Stimulated activated naive CD8-positive, alpha-beta T cell treated with anti-CD3 and anti-CD28 coated beads, Interleukin-15, Interleukin-2, amounts not matched to agents 100 U/mL and 50 U/mL, for 24 hours (primary cell): ENCODE measurements around the gene FMN1.

Source experiments
- ATAC-seq: fragments of 150-1000 bp; cut with Tn5 transposase; one replicate; pipeline ENCODE4 v1.10.0; 2021
- DNase-seq: peaks from one replicate; pipeline ENCODE4 v3.0.0; 2021

Gene FMN1

DNA sequence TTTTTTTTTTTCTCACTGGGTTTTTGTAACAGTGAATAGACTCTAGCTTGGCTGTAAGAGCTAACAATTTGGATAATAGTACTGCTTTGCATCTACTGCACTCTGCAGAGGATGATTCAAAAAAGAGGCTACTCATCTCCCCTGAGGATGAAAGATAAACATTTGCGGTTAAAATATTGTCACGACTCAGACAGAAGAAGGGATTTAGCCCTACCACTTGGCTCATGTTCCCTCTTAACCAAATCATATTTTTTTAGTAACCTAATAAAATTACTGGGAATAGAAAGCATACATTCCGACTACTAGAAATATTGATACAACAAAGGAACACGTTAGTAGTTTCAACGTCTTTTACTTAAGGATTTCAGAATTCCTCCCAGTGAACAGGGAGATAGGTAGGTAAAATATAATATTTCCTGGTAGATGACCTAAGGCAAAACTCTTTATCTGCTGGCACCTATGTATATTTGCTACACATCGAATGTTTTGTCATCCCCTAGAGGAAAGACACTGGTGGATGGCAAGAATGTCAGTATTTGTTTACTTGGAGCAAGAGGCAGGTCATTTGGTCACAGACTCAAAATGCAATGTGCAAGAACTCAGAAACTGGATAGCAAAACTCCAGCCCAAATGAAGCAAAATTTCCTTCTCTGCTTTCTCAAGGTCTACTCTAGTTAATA lies 365.9 kb downstream of the FMN1 start:
- DNase-seq (no peak), ATAC-seq (no peak)

DNA sequence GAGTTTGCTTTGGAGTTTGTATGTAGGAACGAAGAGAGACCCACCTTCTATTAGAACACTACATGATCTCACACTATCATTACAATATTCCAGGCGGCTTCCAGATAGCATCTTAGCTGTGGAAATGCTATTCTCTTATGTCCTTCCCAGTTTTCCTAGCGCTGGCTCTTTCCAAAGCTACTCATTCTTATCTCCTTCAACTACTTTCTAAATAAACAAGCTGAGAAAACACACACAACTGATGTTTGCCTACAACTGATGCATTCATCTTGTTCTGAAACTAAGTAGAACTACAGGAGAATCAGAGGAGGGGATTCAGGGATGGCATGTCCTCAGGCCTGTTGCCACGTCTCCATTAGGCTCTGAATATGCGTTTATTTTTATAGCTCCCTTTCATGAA lies 367.8 kb downstream of the FMN1 start:
- ATAC-seq, result no peak
- no peak for DNase-seq

DNA sequence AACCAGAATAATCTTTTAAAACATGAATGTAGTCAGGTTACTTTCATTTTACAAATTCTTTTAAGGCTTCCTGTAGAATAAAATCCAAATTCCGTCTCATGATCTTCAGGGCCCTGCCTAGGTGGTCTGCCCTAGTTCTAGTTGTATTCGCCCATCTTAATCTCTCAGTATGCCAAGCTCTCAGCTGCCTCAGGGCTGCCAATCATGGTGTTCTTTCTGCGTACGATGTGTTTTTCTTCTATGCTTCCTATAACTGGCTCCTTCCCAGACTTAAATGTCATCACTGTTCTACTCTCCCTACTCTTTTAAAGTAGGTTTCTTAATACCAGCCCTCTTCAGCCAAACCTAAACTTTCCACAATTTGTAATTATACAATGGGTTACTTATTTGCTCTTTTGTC lies 369.3 kb downstream of the FMN1 start:
- DNase-seq (no peak), ATAC-seq (no peak)

DNA sequence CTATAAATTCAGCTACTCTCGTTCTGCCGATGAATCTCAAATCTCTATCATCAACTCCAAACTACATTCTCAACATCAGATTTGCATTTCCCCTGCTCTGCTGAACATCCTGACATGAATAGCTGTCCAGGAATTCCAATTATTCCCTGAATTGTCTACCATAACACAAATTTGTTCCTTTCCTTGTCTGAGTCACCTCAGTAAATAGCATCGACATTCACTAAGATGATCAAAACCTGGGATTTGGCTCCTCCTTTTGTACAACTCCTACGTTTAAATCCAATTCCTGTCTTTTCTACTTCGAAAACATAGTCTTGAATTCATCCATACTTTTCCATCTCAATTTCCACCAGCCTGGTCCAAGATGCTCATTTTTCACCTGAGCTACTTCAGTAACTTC lies 369.7 kb downstream of the FMN1 start:
- DNase-seq (no peak), ATAC-seq (no peak)

DNA sequence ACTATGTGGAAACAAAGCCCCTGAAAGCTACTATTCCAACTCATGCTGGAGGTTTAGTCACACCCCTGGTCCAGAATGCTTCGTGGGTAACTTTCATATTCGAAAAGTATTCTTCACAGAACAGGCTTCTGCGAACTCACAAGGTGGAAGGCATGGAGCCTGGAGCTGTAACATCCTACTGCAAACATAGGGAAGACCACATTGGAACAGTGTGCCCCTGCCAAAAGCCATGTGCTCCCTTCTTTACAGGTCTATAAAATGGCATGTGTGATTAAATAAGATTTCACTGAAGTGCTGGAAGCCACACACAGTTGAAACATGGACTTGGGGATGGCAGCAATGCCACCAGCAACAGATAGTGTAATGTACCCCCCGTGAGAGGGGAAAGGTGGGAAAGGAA lies 370.8 kb downstream of the FMN1 start:
- DNase-seq (no peak), ATAC-seq (no peak)

DNA sequence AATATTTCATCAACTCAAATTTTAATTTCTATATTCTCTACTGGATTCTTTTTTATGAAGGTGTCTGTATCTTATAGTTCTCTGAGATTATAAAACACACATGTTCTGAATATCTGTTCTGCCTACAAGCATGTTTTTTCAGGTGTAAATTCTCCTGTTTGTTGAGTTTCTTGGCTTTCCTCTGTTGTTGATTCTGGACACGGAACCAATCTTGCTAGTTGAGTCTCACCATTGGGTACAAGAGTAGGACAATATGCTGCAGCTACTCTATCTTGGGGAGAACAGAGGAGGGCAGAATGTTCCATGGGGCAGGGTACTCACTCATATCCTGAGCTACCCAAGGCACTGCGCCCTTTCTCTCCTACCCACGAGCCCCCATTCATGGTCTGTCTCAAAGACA lies 371.8 kb downstream of the FMN1 start:
- DNase-seq (no peak), ATAC-seq (no peak)

DNA sequence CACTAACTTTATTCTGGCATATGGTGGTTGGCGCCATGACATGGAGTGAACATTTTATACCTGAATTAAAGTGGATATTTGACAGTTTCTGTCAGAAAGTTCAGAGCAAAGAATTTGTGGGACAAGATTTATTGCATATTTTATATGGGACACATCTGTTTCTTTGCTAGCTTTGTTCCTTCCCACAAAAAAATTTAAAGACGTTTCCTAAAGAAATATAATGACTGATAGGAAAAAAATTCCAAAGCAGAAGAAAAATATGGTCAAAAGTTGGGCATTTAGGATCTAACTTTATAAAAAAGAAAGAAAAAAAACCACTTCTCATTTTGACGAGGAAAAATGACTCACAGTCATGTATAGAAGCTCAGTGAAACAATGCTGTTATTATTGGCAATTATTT lies 375.1 kb downstream of the FMN1 start:
- DNase-seq, result no peak
- ATAC-seq, result no peak

DNA sequence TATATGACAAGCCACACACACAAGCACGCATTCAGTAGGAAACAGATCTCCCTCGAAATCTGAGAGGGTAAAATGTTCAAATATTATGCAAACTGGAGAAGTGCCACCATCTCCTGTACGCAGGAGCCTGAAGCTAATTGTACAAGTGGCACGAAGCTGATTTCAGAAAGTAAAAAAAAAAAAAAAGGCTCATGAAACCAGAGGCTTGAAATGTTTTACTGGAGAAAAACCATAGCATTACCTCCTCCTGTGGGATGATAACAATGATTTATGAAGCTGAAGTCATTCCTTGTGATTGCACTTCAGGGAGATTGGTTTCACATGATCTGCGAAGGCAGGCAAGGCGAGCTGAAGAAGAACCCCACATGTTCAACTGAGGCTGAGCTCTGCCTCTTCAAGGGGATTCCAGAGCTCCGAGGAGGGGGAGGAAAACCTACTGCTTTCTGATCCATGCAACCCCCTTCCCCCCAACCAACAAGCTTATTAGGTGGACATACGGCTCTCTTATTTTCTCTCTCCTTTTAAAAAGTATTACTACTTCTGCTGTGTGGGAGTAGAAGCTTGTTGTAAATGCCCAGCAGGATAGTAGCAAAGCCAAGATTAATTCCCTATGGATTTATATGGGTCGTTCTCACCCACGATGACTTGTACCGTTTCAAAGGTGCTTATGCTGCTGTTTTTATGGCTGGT lies 375.6 kb downstream of the FMN1 start:
- ATAC-seq (no peak), DNase-seq (no peak)

DNA sequence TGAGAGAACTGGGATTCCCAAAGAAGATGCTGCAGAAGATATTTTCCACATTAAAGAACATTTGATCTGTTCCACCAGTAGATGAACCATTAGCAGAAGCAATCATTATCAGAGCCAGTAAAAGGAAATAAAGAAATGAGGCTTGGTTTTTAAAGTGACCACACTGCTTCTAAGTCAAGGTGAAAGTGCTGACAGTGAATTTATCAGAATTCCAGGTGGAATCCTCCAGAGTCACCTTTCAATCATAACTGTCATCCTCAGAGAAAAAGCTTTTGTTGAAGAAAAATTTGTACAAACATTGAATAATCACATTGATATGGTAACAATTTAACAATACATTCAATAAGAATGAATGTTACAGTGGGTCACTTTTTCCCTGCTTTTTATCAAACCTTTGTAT lies 376.9 kb downstream of the FMN1 start:
- ATAC-seq (no peak), DNase-seq (no peak)

DNA sequence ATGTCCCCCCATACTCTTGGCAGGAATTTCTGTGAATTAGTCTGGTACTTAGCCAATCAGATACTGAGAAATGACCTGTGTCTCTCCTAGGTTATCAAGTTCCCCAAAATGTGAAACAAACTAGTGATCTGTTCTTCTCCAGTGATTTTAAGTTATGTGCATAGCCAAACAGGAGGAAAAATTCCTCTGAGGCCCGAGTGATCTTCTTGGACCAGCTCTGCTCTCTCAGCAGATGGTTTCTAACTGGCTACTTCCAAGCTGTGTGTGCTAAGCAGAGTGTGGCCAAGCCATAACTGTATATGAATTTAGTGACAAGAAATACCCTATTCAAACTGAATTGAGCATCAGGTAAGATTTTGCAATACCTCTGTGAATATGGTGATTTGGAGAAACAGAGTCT lies 387.2 kb downstream of the FMN1 start:
- DNase-seq (no peak), ATAC-seq (no peak)

DNA sequence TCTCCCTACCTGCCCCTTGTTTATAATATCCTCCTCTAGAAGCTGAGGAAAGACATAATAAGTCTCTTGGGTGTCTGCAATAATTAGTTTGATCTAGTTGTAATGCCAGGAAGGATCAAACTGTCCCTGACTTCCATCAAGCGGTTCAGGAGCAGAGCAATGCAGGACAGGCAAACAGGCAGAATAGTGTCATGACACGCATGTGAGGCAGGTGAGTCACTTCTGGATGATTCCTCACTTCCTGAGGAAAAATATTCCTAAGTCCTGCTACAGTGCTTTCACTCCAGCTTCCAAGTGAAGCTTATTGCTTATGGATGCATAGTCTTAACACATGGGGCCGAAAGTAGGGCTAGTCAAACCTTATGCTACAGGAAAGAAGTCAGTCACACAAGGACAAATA lies 390.9 kb downstream of the FMN1 start:
- DNase-seq (no peak), ATAC-seq (no peak)

DNA sequence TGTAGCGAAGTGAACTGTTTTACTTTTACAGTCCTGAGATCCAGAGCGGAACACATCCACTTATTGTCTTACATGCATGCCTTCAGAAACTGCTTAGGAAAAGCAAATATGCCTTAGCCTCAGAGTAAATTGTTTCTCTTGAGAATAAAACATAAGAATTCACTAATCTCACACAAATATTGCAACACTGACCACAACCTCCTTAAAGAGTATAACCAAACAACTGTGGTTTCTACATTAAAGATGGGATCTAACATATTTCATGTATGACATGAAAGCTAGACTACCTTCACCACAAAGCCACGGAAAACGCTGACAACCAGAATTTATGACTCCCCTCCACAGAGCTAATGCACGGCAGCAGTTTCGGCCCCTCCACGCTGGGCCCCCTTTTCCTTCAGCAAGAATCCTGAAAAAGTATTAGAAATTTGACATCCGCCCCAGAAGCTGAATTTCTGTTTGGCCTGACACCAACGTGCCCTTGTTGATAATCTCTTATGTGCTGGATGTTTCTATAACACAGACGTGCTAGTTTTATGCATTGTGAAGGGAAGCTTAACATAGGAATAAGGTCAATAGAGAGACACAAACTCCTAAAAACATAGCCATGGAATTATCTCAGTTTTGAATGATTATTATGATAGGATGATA lies 392.1 kb downstream of the FMN1 start:
- DNase-seq (peak; percentile 15), ATAC-seq (peak; percentile 65)

DNA sequence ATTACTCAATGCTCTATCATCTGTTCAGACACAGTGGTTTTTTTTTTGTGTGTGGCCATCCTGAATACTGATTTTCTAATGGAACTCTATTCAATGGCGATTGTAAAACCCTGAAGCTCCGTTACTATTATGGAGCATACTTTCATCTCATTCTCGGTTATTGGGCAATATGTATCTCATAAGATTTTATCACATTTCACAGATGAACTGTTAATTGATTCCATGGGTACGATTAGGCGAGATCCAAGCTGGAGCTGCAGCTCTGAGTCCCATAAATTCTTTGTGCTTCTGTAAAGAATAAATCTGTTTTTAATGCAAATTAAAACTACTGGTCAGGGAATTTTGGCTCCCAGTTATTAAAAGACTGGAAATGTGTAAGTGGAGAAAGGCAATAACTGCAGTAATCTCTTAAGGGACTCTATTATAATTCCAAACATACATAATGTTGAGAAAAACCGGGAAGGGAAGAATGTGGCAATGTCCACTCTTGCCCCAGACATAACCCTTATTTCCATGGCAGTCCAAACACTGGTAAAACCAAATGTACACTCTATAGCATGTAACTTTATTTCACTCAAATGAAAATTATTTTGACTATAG lies 394.5 kb downstream of the FMN1 start:
- no peak for DNase-seq
- ATAC-seq, result no peak

DNA sequence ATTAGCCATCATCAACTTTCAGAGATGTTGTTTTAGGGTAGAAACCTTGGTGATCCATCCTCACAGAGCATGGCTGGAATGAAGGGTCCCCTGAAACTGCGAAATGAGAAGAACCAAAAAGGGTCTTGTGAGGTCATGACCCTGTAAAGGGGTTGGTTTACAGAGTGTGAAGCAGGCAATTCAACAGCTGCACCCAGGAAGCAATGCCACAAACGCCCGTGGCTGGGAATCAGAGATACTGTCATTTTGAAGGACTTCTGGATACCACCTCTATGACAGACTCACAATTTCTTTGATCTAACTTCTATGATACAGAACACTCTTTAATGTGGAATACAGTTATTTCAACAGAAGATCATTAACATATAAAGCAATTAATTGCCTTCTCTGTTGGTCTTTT lies 397.7 kb downstream of the FMN1 start:
- ATAC-seq (no peak), DNase-seq (no peak)

DNA sequence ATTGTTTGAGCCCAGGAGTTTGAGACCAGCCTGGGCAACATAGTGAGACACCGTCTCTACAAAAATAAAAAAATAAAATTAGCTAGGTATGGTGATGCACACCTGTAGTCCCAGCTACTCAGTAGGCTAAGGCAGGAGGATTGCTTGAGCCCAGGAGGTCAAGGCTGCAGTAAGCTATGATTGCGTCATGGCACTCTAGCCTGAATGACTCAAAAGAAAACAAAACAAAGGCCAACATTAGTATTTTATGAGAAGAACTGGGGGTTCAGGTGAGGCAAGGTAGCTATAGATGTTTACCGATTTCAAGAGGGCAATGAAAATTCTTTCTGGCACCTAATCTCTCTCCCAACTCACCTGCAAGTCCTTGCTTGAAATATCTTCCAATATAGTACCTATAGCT lies 399.5 kb downstream of the FMN1 start:
- no peak for ATAC-seq
- DNase-seq, result no peak

DNA sequence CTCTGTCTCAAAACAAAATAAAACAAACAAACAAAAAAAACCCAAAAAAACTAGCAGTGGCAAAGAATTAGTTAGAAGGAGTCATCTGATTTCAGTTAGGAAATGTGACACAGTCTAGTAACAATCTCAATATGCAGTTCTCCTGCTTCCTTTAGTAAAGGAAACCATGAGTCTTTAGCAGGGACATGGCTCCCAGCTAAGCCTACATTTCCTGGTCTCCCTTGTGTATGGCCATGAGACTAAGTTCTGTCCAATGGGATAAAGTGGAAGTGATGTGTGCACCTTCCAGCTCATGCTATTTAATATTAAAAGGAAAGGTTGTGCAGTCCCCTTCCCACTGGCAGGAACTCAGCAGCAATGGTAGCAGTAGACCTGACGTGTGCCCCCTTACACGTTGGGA lies 402.1 kb downstream of the FMN1 start:
- DNase-seq (no peak), ATAC-seq (no peak)

DNA sequence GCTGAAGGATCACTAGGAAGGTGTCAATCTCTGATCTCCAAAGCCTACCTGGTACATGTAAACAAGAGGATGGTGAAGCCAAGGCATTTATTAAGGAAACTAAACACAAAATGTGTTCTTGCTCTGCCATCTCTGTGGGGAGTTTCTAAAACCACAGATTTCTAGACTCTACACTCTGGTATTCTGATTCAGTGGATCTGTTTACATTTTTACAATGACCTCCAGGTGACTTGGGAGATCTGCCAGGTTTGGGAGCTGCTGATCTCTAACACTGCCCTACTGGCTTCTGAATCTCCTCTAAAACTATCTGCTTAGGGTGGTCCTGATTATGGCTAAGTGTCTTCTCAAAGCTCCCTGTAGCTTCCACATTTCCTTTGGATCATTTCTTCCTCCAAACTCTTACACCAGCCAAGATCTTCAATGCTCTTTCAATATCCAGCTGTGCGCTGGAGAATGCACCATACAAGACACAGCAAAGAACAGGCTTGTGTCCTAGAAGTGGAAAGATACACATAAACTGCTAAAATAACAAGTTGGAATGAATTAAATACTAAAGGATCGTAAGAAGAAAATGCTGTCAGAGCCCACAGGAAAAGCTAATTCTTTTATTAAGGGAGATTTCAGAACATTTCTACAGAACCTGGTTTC lies 404.0 kb downstream of the FMN1 start:
- no peak for DNase-seq
- no peak for ATAC-seq

DNA sequence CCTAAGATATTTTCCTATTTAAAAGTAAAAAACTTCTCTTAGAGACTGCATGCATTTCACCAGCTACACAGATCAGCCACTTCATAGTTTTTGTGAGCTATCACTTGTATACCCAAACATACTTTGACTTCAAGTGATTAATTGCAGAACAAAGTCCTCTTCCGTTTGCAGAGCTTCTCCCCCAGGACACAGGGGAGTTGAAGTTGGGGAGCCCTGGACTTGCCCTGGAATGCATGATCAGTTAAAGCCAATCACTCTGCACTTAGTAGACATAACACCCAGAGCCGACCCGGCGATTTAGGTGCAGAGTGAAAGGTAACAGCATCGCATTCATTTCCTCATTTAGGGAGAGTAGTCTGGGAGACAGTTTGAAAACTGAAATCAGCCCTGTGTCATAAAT lies 406.6 kb downstream of the FMN1 start:
- ATAC-seq, result no peak
- DNase-seq, result no peak

DNA sequence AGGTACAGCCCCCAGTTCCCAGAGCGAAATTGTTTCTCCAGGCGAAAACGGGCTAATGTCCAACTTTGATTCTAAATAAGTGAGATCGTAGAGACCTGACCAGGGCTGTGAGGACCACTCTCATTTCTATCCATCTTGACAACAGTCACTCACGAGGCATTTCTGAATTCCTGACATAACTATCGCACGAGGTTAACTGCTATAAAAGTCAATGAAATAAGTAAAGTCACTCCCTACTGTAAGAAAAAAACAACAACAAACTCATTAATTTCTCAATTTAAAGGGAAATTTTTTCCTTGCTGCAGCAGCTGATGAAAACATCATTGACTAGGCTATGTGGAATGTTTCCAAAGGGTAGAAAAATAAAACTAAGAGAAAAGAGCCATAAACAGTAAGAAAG lies 407.6 kb downstream of the FMN1 start:
- DNase-seq, result no peak
- ATAC-seq, result no peak

DNA sequence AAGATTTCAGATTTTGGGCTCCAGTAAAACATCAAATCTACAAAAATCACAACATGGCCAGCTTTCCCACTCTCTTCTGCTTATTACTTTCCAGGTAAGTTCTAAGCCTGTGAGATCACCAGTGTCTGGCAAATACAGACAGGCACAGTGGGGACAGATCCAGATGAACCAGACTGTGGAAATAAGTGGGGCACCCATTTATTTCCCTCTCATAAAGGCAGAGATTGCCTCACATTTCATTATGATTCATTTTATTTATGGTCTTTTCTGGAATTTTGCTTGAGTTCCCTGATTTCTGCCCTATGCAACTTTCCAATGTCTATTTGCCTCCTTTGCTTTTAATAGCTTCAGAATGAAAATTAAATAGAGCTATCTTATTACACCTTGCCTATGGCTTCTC lies 409.9 kb downstream of the FMN1 start:
- DNase-seq (no peak), ATAC-seq (no peak)

DNA sequence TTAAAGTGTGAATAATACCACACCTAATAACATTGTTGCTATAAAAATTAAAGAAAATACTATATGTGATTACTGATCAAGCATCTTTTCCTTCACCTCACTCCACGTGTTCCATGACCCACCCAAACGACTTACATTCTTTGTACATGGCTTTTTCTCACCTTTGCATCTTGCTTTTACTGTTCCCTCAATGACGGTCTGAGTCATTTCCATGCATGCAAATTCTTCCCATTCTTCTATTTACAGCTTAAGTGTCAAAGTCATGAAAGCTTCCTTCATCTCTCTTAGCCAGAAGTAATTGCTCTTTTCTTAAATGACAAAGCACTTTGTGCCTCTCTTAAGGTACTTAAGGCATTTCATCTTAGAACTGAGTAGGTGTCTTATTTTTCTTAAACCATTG lies 412.7 kb downstream of the FMN1 start:
- no peak for ATAC-seq
- DNase-seq, result no peak

DNA sequence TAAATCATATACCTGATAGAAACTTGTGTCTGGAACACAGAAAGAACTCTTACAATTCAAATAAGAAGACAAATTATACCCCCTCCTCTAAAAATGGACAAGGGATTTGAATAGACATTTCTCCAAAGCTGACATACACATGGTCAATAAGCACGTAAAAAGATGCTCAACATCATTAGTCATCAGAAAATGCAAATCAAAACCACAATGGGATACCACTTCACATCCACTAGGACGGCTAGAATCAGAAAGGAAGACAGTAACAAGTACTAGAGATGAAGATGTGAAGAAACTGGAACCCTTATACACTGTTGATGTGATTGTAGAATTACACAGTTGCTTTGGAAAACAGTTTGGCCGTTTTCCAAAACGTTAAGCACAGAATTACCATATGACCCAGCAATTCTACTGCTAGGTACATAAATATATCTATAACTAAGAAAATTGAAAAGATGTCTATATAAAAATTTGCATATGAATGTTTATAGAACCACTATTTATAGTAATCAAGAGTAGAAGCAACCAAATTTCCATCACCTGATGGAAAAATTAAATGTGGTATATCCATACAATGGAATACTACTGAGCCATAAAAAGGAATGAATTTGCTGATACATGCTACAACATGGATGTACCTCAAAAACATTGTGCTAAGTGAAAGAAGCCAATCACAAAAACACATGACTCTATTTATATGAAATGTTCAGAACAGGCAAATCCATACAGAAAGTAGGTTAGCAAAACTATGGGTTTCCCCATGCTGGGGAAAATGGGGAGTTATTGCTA lies 415.9 kb downstream of the FMN1 start:
- no peak for DNase-seq
- no peak for ATAC-seq
